GM23338 (cell line): ENCODE data around the gene BTN1A1. TPM values are rescaled to one million over a fixed set of nuclear protein-coding genes. Genes with fewer than 3 reads are reported as not detected.

Experiments used
- ATAC-seq: fragments of 200-7000 bp; cut with Tn5 transposase; 3 replicates; pipeline ENCODE4 v1.9.1; 2020
- DNase-seq: peaks from one replicate; pipeline ENCODE4 v3.0.0-alpha.2; 2015; ENCODE audit warnings: low spot score
- H2AFZ ChIP-seq: fragments of 200-600 bp; sonication (generic); 2 replicates; pipeline ENCODE4 v1.8.0; 2016; ENCODE audit warnings: antibody characterized with exemption, mild to moderate bottlenecking, moderate library complexity
- H3F3A ChIP-seq: fragments of 200-600 bp; sonication (generic); replicated peaks from 2 replicates; pipeline ENCODE4 v1.8.0; 2017; ENCODE audit warnings: antibody characterized with exemption, mixed run types, low read depth
- H3K27ac ChIP-seq: fragments of 200-600 bp; sonication (generic); 2 replicates; pipeline ENCODE4 v1.6.1; 2016; ENCODE audit warnings: low read depth
- H3K27me3 ChIP-seq: fragments of 200-600 bp; sonication (generic); 2 replicates; pipeline ENCODE4 v1.8.0; 2016; ENCODE audit warnings: mild to moderate bottlenecking, mixed run types, moderate library complexity; ENCODE audit not compliant: insufficient read depth
- H3K36me3 ChIP-seq: fragments of 200-600 bp; sonication (generic); 2 replicates; pipeline ENCODE4 v1.8.0; 2016; ENCODE audit warnings: mild to moderate bottlenecking; ENCODE audit not compliant: insufficient read depth
- H3K4me1 ChIP-seq: fragments of 200-600 bp; sonication (generic); 2 replicates; pipeline ENCODE4 v1.8.0; 2016; ENCODE audit warnings: mild to moderate bottlenecking, moderate library complexity; ENCODE audit not compliant: insufficient read depth
- H3K4me2 ChIP-seq: fragments of 200-600 bp; sonication (generic); 2 replicates; pipeline ENCODE4 v1.7.1; 2017; ENCODE audit warnings: mixed run types
- H3K4me3 ChIP-seq: fragments of 200-600 bp; sonication (generic); 2 replicates; pipeline ENCODE4 v1.6.1; 2016; ENCODE audit warnings: mixed run types
- H3K79me2 ChIP-seq: fragments of 200-600 bp; sonication (generic); replicated peaks from 2 replicates; pipeline ENCODE4 v1.8.0; 2017; ENCODE audit warnings: mild to moderate bottlenecking; ENCODE audit not compliant: insufficient read depth
- H3K9me2 ChIP-seq: fragments of 200-600 bp; sonication (generic); 2 replicates; pipeline ENCODE4 v1.8.0; 2017; ENCODE audit not compliant: insufficient read depth
- H4K20me1 ChIP-seq: fragments of 200-600 bp; sonication (generic); replicated peaks from 2 replicates; pipeline ENCODE4 v1.8.0; 2017; ENCODE audit warnings: mild to moderate bottlenecking; ENCODE audit not compliant: insufficient read depth
- H3K27ac Mint-ChIP-seq: 2 replicates; pipeline ENCODE4 v1.8.0; 2020; ENCODE audit warnings: inconsistent platforms, mild to moderate bottlenecking, moderate library complexity, mixed read lengths
- H3K27me3 Mint-ChIP-seq: 3 replicates; pipeline ENCODE4 v1.8.0; 2022; ENCODE audit warnings: low read depth, mild to moderate bottlenecking, moderate library complexity, mixed read lengths, inconsistent platforms; ENCODE audit not compliant: insufficient read depth, poor library complexity
- H3K36me3 Mint-ChIP-seq: 3 replicates; pipeline ENCODE4 v1.8.0; 2021; ENCODE audit warnings: low read depth, mild to moderate bottlenecking, inconsistent platforms, moderate library complexity, mixed read lengths
- H3K4me1 Mint-ChIP-seq: 3 replicates; pipeline ENCODE4 v1.8.0; 2020; ENCODE audit warnings: mild to moderate bottlenecking, inconsistent platforms, mixed read lengths
- H3K4me3 Mint-ChIP-seq: 3 replicates; pipeline ENCODE4 v1.8.0; 2021; ENCODE audit warnings: moderate library complexity, mild to moderate bottlenecking, inconsistent platforms, mixed read lengths
- H3K9me3 Mint-ChIP-seq: 3 replicates; pipeline ENCODE4 v1.8.0; 2020; ENCODE audit warnings: moderate library complexity, mild to moderate bottlenecking, inconsistent platforms, mixed read lengths
- EZH2phosphoT487 ChIP-seq: fragments of 200-600 bp; sonication (generic); IDR thresholded peaks from one replicate; pipeline ENCODE4 v1.8.1; 2018; ENCODE audit warnings: antibody characterized with exemption; ENCODE audit not compliant: unreplicated experiment
- POLR2AphosphoS5 ChIP-seq: IDR thresholded peaks from 2 replicates; pipeline ENCODE4 v1.6.1; 2016; ENCODE audit warnings: antibody characterized with exemption, low read depth
- ZNF114 ChIP-seq: fragments of 250-450 bp; sonication (Bioruptor Pico); IDR thresholded peaks from 2 replicates; pipeline ENCODE4 v1.5.0; 2020; ENCODE audit warnings: mild to moderate bottlenecking, moderate library complexity
- polyA plus RNA-seq: library from polyadenylated mRNA; unstranded; fragments of >200 nt; fragmentation: Nextera tagmentation; extraction: Ambion mirVana; gene quantifications from 2 replicates; pipeline ENCODE4 v1.2.1, GENCODE V29; 2016
- total RNA-seq: library from RNA; depleted of rRNA; stranded (reverse); fragments of >200 nt; shearing (Covaris generic); gene quantifications from 2 replicates; pipeline ENCODE4 v1.2.3, GENCODE V29; 2014
- TF ChIP-seq, protein P1 (sequence below): IDR thresholded peaks from 2 replicates; pipeline ENCODE4 v1.6.1; 2016; ENCODE audit warnings: antibody characterized with exemption
- TF ChIP-seq, protein P2 (sequence below), 2 experiments: fragments of 200-600 bp in 1 of 2; sonication (generic) in 1 of 2; conservative IDR thresholded peaks; 2 replicates each; pipeline versions ENCODE4 v1.5.1 to v1.6.1; 2016 to 2017; ENCODE audit warnings: antibody characterized with exemption in 2 of 2, low read depth in 2 of 2, mild to moderate bottlenecking in 2 of 2, moderate library complexity in 1 of 2
- TF ChIP-seq, protein P3 (sequence below): fragments of 250-450 bp; sonication (Bioruptor Pico); IDR thresholded peaks from 2 replicates; pipeline ENCODE4 v1.5.0; 2020; ENCODE audit warnings: mild to moderate bottlenecking, moderate library complexity

The BTN1A1 gene
- total and polyA plus RNA-seq, 2 experiments from 2014 or later, result 0.13 to 0.38 TPM

DNA sequence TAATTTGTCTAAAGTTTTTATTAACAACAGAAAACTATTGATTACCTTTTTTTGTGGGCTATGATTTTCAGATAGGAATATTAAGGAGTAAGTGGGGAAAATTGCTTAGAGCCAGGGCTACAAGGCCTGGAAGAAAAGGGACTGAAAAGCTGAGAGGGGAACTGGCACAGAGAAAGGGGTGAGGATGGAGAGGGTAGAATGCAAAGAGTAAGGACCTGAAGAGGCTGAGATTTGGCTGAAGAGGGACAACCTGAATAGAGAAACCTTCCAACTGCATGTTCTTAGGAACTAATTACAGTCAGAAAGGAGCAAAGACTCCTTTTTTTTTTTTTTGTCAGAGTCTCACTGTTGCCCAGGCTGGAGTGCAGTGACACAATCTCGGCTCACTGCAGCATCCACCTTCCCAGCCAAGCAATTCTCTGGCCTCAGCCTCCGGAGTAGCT, 25.6 kb upstream of the BTN1A1 start:
- Histone ChIP-seq H3K4me3 (peak overlapping the region; percentile 13; the same call in 1 of the 2 replicates), H3K27me3 (no peaks in the 10 kb centered on the region), H3K4me2 (peak overlapping the region; percentile 45; the same call in 1 of the 2 replicates), H3K9me2 (no peaks in the 10 kb centered on the region), H3K27ac (peak overlapping the region; percentile 75), H2AFZ (no peak overlapping the region), H3F3A (no peaks in the 10 kb centered on the region), H4K20me1 (no peaks in the 10 kb centered on the region), H3K79me2 (no peaks in the 10 kb centered on the region), H3K36me3 (no peaks in the 10 kb centered on the region), H3K4me1 (peaks cover 25% of the 10 kb centered on the region)
- Mint-ChIP-seq H3K4me1 (peaks cover 26% of the 10 kb centered on the region), H3K4me3 (peak overlapping the region; percentile 53), H3K9me3 (peaks cover 21% of the 10 kb centered on the region), H3K36me3 (peaks cover 33% of the 10 kb centered on the region), H3K27ac (peak overlapping the region; percentile 90), H3K27me3 (peaks cover 10% of the 10 kb centered on the region)
- ATAC-seq (peak; percentile 13; the same call in 2 of the 3 replicates), DNase-seq (peak; percentile 2)
- TF ChIP-seq EZH2phosphoT487 (no peak), POLR2AphosphoS5 (no peak), ZNF114 (CRISPR knock-in tag) (no peak)
- TF ChIP-seq, protein P1, sequence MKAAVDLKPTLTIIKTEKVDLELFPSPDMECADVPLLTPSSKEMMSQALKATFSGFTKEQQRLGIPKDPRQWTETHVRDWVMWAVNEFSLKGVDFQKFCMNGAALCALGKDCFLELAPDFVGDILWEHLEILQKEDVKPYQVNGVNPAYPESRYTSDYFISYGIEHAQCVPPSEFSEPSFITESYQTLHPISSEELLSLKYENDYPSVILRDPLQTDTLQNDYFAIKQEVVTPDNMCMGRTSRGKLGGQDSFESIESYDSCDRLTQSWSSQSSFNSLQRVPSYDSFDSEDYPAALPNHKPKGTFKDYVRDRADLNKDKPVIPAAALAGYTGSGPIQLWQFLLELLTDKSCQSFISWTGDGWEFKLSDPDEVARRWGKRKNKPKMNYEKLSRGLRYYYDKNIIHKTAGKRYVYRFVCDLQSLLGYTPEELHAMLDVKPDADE, result no peak
- TF ChIP-seq, protein P2, sequence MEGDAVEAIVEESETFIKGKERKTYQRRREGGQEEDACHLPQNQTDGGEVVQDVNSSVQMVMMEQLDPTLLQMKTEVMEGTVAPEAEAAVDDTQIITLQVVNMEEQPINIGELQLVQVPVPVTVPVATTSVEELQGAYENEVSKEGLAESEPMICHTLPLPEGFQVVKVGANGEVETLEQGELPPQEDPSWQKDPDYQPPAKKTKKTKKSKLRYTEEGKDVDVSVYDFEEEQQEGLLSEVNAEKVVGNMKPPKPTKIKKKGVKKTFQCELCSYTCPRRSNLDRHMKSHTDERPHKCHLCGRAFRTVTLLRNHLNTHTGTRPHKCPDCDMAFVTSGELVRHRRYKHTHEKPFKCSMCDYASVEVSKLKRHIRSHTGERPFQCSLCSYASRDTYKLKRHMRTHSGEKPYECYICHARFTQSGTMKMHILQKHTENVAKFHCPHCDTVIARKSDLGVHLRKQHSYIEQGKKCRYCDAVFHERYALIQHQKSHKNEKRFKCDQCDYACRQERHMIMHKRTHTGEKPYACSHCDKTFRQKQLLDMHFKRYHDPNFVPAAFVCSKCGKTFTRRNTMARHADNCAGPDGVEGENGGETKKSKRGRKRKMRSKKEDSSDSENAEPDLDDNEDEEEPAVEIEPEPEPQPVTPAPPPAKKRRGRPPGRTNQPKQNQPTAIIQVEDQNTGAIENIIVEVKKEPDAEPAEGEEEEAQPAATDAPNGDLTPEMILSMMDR (conservative IDR thresholded peaks at IDR 0.05; ENCODE audit: low read depth in 2 of 2), result no peak
- TF ChIP-seq, protein P3, sequence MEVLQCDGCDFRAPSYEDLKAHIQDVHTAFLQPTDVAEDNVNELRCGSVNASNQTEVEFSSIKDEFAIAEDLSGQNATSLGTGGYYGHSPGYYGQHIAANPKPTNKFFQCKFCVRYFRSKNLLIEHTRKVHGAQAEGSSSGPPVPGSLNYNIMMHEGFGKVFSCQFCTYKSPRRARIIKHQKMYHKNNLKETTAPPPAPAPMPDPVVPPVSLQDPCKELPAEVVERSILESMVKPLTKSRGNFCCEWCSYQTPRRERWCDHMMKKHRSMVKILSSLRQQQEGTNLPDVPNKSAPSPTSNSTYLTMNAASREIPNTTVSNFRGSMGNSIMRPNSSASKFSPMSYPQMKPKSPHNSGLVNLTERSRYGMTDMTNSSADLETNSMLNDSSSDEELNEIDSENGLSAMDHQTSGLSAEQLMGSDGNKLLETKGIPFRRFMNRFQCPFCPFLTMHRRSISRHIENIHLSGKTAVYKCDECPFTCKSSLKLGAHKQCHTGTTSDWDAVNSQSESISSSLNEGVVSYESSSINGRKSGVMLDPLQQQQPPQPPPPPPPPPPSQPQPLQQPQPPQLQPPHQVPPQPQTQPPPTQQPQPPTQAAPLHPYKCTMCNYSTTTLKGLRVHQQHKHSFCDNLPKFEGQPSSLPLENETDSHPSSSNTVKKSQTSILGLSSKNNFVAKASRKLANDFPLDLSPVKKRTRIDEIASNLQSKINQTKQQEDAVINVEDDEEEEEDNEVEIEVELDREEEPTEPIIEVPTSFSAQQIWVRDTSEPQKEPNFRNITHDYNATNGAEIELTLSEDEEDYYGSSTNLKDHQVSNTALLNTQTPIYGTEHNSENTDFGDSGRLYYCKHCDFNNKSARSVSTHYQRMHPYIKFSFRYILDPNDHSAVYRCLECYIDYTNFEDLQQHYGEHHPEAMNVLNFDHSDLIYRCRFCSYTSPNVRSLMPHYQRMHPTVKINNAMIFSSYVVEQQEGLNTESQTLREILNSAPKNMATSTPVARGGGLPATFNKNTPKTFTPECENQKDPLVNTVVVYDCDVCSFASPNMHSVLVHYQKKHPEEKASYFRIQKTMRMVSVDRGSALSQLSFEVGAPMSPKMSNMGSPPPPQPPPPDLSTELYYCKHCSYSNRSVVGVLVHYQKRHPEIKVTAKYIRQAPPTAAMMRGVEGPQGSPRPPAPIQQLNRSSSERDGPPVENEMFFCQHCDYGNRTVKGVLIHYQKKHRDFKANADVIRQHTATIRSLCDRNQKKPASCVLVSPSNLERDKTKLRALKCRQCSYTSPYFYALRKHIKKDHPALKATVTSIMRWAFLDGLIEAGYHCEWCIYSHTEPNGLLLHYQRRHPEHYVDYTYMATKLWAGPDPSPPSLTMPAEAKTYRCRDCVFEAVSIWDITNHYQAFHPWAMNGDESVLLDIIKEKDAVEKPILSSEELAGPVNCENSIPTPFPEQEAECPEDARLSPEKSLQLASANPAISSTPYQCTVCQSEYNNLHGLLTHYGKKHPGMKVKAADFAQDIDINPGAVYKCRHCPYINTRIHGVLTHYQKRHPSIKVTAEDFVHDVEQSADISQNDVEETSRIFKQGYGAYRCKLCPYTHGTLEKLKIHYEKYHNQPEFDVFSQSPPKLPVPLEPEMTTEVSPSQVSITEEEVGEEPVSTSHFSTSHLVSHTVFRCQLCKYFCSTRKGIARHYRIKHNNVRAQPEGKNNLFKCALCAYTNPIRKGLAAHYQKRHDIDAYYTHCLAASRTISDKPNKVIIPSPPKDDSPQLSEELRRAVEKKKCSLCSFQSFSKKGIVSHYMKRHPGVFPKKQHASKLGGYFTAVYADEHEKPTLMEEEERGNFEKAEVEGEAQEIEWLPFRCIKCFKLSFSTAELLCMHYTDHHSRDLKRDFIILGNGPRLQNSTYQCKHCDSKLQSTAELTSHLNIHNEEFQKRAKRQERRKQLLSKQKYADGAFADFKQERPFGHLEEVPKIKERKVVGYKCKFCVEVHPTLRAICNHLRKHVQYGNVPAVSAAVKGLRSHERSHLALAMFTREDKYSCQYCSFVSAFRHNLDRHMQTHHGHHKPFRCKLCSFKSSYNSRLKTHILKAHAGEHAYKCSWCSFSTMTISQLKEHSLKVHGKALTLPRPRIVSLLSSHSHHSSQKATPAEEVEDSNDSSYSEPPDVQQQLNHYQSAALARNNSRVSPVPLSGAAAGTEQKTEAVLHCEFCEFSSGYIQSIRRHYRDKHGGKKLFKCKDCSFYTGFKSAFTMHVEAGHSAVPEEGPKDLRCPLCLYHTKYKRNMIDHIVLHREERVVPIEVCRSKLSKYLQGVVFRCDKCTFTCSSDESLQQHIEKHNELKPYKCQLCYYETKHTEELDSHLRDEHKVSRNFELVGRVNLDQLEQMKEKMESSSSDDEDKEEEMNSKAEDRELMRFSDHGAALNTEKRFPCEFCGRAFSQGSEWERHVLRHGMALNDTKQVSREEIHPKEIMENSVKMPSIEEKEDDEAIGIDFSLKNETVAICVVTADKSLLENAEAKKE (CRISPR knock-in tag), result no peak
